RWPE2 (cell line): Measurements from ENCODE around the gene PSORS1C1.

Source experiments
- ATAC-seq: fragments of 200-7000 bp; cut with Tn5 transposase; 3 replicates; pipeline ENCODE4 v1.9.1; 2021; ENCODE audit warnings: low read depth
- DNase-seq: peaks from one replicate; pipeline ENCODE4 v3.0.0-alpha.2; 2020; ENCODE audit warnings: low spot score
- H3K27ac ChIP-seq: fragments of 450-650 bp; 2 replicates; pipeline ENCODE4 v1.5.1; 2017; ENCODE audit warnings: mild to moderate bottlenecking; ENCODE audit not compliant: poor library complexity, severe bottlenecking
- H3K27me3 ChIP-seq: fragments of 250-450 bp; sonication (Bioruptor Pico); 2 replicates; pipeline ENCODE4 v1.5.1; 2021; ENCODE audit warnings: mild to moderate bottlenecking, moderate library complexity; ENCODE audit not compliant: insufficient read depth, poor library complexity, severe bottlenecking
- H3K36me3 ChIP-seq: fragments of 250-450 bp; sonication (Bioruptor Pico); 2 replicates; pipeline ENCODE4 v1.5.1; 2020; ENCODE audit warnings: low read depth, mild to moderate bottlenecking, moderate library complexity
- H3K4me1 ChIP-seq: fragments of 250-450 bp; sonication (Bioruptor Pico); 2 replicates; pipeline ENCODE4 v1.5.1; 2021; ENCODE audit warnings: mild to moderate bottlenecking, moderate library complexity; ENCODE audit not compliant: insufficient read depth, poor library complexity, severe bottlenecking
- H3K4me3 ChIP-seq: fragments of 250-450 bp; sonication (Bioruptor Pico); 2 replicates; pipeline ENCODE4 v1.5.1; 2021; ENCODE audit warnings: mild to moderate bottlenecking, moderate library complexity; ENCODE audit not compliant: severe bottlenecking
- H3K9me3 ChIP-seq: fragments of 250-450 bp; sonication (Bioruptor Pico); 2 replicates; pipeline ENCODE4 v1.5.1; 2021; ENCODE audit warnings: mild to moderate bottlenecking, moderate library complexity; ENCODE audit not compliant: severe bottlenecking
- CTCF ChIP-seq: fragments of 450-650 bp; IDR thresholded peaks from one replicate; pipeline ENCODE4 v1.5.1; 2017; ENCODE audit warnings: mild to moderate bottlenecking, moderate library complexity; ENCODE audit not compliant: poor library complexity, severe bottlenecking

PSORS1C1 gene

GRCh38 chr6:31125162-31125561, 10.6 kb downstream of the PSORS1C1 start:
- Histone ChIP-seq H3K27ac (peak overlapping the region; percentile 51), H3K27me3 (no peaks in the 10 kb centered on the region), H3K9me3 (no peaks in the 10 kb centered on the region), H3K4me1 (peaks cover 38% of the 10 kb centered on the region), H3K4me3 (no peak overlapping the region), H3K36me3 (no peaks in the 10 kb centered on the region)
- no peak for DNase-seq
- peak; percentile 53 for ATAC-seq
- TF ChIP-seq CTCF = no peak

GRCh38 chr6:31125586-31126363, 11.2 kb downstream of the PSORS1C1 start:
- ATAC-seq = peak; percentile 60
- Histone ChIP-seq H3K27me3 (no peaks in the 10 kb centered on the region), H3K4me1 (peaks cover 38% of the 10 kb centered on the region), H3K27ac (peak overlapping the region; percentile 51), H3K36me3 (no peaks in the 10 kb centered on the region), H3K9me3 (no peaks in the 10 kb centered on the region), H3K4me3 (no peak overlapping the region)
- no peak for TF ChIP-seq CTCF
- no peak for DNase-seq

DNA sequence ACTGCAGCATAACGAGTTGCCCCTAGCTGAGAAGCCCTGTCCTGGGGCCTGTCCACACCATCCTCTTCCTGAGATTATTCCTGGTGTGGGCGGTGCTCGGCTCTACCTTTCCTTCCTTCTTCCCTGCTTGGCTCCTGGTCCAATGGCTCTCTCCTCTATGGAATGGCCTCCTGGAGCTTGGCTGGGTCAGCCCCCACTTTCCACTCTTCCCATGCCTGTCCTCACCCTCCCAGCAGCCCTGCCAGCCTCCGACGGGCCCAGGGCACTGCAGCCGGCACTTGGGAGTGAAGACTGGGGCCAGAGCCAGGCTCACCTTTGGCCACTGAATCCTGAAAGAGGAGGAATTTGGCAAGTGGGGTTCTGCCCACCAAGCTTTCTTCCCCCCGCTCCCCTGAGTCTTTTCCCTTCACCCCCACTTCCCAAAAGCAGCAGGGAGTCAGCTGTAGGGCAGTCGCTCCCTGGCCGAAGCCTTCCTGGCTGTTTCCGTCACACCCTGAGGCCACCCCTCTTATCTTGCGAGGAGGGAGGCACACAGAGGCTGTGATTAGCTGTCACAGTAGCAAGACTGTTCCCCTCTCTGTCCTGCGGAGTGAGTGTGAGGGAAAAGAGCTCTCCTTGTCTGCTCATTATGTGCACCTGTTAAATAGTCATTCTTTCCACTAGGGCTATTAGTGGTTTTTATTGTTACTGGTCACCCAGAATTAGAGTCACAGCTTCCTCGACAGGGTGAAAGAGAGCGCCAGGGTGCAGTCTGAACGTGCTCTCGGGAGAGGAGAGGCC, 12.0 kb downstream of the PSORS1C1 start:
- Histone ChIP-seq H3K4me3 (no peak overlapping the region), H3K4me1 (peaks cover 38% of the 10 kb centered on the region), H3K27me3 (no peaks in the 10 kb centered on the region), H3K36me3 (no peaks in the 10 kb centered on the region), H3K9me3 (no peaks in the 10 kb centered on the region), H3K27ac (peak overlapping the region; percentile 51)
- no peak for TF ChIP-seq CTCF
- ATAC-seq (no peak), DNase-seq (no peak)

DNA sequence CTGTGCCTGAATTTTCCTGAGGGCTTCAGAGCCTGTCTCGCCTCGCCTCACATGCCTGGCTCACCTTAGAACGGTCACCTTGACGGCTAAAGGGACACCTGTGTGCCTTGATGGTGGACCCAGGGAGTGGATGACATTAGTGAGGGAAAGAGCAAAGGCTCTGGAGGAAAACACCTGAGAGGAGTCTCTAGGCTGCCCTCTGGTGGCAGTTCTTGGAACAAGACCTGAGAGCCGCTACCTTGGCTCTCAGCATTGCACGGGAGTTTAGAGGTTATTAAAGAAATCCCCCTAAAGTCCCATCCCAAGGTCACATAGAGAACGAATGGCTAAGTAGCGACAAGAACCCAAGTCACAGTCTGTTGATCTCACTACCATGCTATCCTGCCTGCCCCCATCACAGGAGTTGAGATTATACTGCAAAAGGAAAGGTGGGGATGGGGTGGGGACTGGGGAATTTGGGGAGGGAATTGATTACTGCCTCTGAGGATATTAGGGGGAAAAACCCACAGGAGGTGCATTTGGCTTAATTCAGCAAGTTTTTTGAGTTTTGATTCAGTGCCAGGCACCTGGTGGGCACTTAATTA, 13.6 kb downstream of the PSORS1C1 start:
- H3K27ac ChIP-seq = no peak overlapping the region
- TF ChIP-seq CTCF = peak; percentile 95
- H3K27me3 ChIP-seq = no peaks in the 10 kb centered on the region
- no peak overlapping the region for H3K4me3 ChIP-seq
- no peaks in the 10 kb centered on the region for H3K36me3 ChIP-seq
- ATAC-seq (0 out of 3 replicates have a peak, but pooled peaks have one; percentile 18), DNase-seq (no peak)
- no peaks in the 10 kb centered on the region for H3K9me3 ChIP-seq
- H3K4me1 ChIP-seq = peaks cover 26% of the 10 kb centered on the region
